Activated T-helper 1 cell treated with anti-CD3 and anti-CD28 coated beads, Interleukin-12 subunit alpha, Interleukin-12 subunit beta, Interleukin-2, Interleukin-4 antibody, amounts not matched to agents 30 ng/mL and 10 ng/mL and 1 ng/mL, durations not matched to agents 14 hours and 24 hours and 36 hours (primary cell): Measurements from ENCODE around the gene ZFYVE16. TPM values are rescaled to one million over a fixed set of nuclear protein-coding genes. Genes with fewer than 3 reads are reported as not detected.
"Not testable (repeated sequence)": the region's sequence is repeated elsewhere in the genome, so short reads cannot be mapped to it uniquely, and the experiment has no call there.

Experiments
- DNase-seq: peaks from one replicate; pipeline ENCODE4 v3.0.0; 2021; ENCODE audit warnings: low spot score
- H3K27ac Mint-ChIP-seq: one replicate; pipeline ENCODE4 v1.8.0; 2021; ENCODE audit warnings: mild to moderate bottlenecking, mixed read lengths
- H3K27me3 Mint-ChIP-seq: one replicate; pipeline ENCODE4 v1.8.0; 2022; ENCODE audit warnings: mild to moderate bottlenecking, moderate library complexity, mixed read lengths; ENCODE audit not compliant: insufficient read depth
- H3K36me3 Mint-ChIP-seq: one replicate; pipeline ENCODE4 v1.8.0; 2021; ENCODE audit warnings: low read depth, mixed read lengths
- H3K4me1 Mint-ChIP-seq: one replicate; pipeline ENCODE4 v1.8.0; 2021; ENCODE audit warnings: low read depth, mixed read lengths
- H3K4me3 Mint-ChIP-seq: one replicate; pipeline ENCODE4 v1.8.0; 2021; ENCODE audit warnings: mild to moderate bottlenecking, moderate library complexity, mixed read lengths
- H3K9me3 Mint-ChIP-seq: one replicate; pipeline ENCODE4 v1.8.0; 2021; ENCODE audit warnings: mixed read lengths
- intact Hi-C: fragments of 100-400 bp; cut with micrococcal nuclease; formaldehyde crosslinking; loops from one replicate; pipeline ENCODE4 v1.15.1; 2024
- total RNA-seq: library from RNA; stranded (reverse); gene quantifications from 2 replicates; pipeline ENCODE4 v1.2.3, GENCODE V29; 2022

The ZFYVE16 gene
- total RNA-seq, 1 donor from 2014 or later, result 10.3 TPM

DNA sequence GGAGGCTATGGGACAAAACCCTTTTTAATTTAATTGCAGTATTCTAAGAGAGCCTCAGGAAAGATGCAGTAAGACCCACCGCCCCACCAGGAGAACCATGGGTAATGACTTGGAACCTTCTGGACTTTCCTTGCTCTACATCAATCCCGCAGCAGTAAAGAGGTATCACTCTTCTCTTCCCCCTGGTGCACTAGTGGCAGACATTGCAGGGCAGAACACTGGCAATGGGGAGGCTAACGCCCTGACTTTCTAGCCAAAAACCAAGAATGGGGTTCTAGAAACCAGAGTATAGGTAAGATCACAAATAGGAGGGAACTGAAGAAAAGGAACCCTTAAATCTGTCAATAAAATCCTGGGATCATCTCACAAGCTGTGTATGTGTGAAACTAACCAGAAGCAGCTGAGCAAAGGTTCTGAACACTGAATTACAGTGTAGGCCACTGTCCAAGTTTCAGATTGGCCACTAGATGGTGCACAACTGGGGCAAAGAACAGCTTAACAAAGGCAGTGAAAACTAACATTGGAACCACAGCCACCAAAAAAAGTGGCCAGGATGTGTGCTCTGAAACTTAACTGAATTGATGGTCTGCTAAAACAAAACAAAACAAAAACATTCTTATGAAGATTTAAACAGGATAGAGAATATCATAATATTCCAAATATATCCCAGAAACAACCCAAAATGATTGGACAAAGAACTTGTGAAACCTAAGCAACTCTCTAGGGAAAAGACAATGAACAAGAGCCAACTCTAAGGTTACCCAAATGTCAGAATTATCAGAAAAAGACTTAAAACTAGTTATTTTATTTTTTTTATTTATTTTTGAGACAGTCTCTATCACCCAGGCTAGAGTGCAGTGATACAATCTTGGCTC, 73.4 kb downstream of the ZFYVE16 start:
- intact Hi-C loops, result loop anchor here (1.0 to 5.0 kb wide), 5 partner anchors 74 to 821 kb away; partner anchors contain the start of genes ZCCHC9 and ZFYVE16
- Mint-ChIP-seq H3K4me3 (no peak overlapping the region), H3K9me3 (no peaks in the 10 kb centered on the region), H3K27ac (no peak overlapping the region), H3K27me3 (peaks cover 2% of the 10 kb centered on the region), H3K4me1 (peaks cover 6% of the 10 kb centered on the region), H3K36me3 (no peaks in the 10 kb centered on the region)
- peak; percentile 11 for DNase-seq

DNA sequence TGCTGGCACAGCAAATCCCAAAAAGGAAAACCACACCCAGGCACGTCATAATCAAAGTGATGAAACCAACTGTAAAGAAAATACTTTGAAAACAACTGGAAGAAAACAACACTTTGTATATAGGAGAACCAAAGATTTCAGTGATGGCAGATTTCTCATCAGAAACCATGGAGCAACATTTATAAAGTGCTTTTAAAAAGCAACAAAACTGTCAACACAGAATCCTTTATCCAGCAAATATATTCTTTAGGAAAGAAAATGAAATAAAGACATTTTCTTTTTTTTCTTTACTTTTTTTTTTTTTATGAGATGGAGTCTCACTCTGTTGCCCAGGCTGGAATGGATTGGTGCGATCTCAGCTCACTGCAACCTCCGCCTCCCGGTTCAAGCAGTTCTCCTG, 74.7 kb downstream of the ZFYVE16 start:
- H3K4me1 Mint-ChIP-seq, result peaks cover 15% of the 10 kb centered on the region
- peaks cover 11% of the 10 kb centered on the region for H3K27me3 Mint-ChIP-seq
- no peak for DNase-seq
- peaks cover 1% of the 10 kb centered on the region for H3K36me3 Mint-ChIP-seq
- no peaks in the 10 kb centered on the region for H3K9me3 Mint-ChIP-seq
- intact Hi-C loops, result loop anchor here (5.0 kb wide), 2 partner anchors 75 to 820 kb away; partner anchors contain the start of genes ZCCHC9 and ZFYVE16
- no peak overlapping the region for H3K4me3 Mint-ChIP-seq
- no peak overlapping the region for H3K27ac Mint-ChIP-seq

DNA sequence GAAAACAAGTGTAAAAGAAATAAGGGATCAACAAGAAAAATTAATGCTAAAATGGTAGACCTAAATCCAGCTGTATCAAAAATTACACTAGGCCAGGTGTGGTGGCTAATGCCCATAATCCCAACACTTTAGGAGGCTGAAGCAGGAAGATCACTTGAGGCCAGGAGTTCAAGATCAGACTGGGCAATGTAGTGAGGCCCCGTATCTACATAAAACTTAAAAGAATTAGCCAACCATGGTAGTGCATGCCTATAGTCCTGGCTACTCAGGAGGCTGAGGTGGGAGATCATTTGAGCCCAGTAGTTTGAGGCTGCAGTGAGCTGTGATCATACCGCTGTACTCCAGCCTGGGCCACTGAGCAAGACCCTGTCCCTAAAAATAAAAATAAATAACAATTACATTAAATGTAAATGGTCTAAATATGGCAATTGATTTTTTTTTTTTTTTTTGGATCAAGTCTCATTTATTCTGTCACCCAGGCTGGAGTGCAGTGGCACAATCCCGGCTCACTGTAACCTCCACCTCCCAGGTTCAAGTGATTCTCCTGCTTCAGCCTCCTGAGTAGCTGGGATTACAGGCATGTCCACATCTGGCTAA, 75.9 kb downstream of the ZFYVE16 start:
- DNase-seq, result no peak
- no peak overlapping the region for H3K27ac Mint-ChIP-seq
- intact Hi-C loops, result loop anchor here (5.0 kb wide), 2 partner anchors 76 to 819 kb away; partner anchors contain the start of genes ZCCHC9 and ZFYVE16
- H3K4me3 Mint-ChIP-seq, result no peak overlapping the region
- peaks cover 1% of the 10 kb centered on the region for H3K36me3 Mint-ChIP-seq
- no peaks in the 10 kb centered on the region for H3K9me3 Mint-ChIP-seq
- peaks cover 17% of the 10 kb centered on the region for H3K27me3 Mint-ChIP-seq
- H3K4me1 Mint-ChIP-seq, result peaks cover 22% of the 10 kb centered on the region

DNA sequence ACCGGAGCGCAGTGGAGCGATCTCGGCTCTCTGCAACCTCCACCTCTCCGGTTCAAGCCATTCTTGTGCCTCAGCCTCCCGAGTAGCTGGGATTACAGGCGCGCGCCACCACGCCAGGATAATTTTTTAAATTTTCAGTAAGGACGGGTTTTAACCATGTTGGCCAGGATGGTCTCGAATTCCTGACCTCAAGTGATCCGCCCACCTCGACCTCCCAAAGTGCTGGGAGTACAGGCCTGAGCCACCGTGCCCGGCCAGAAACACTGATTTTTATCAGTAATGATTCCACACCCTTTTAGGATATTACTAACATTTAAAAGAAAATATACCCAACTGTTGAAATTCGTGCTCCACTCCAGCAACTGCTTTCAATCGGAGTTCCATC, 79.6 kb downstream of the ZFYVE16 start:
- peaks cover 24% of the 10 kb centered on the region for H3K27me3 Mint-ChIP-seq
- peaks cover 16% of the 10 kb centered on the region for H3K4me1 Mint-ChIP-seq
- intact Hi-C loops, result loop anchor here (5.0 kb wide), 1 partner anchor 170 kb away; no protein-coding TSS in a partner anchor
- peak overlapping the region; percentile 72 for H3K4me3 Mint-ChIP-seq
- no peak overlapping the region for H3K27ac Mint-ChIP-seq
- peaks cover 1% of the 10 kb centered on the region for H3K36me3 Mint-ChIP-seq
- DNase-seq, result no peak
- H3K9me3 Mint-ChIP-seq, result no peaks in the 10 kb centered on the region

DNA sequence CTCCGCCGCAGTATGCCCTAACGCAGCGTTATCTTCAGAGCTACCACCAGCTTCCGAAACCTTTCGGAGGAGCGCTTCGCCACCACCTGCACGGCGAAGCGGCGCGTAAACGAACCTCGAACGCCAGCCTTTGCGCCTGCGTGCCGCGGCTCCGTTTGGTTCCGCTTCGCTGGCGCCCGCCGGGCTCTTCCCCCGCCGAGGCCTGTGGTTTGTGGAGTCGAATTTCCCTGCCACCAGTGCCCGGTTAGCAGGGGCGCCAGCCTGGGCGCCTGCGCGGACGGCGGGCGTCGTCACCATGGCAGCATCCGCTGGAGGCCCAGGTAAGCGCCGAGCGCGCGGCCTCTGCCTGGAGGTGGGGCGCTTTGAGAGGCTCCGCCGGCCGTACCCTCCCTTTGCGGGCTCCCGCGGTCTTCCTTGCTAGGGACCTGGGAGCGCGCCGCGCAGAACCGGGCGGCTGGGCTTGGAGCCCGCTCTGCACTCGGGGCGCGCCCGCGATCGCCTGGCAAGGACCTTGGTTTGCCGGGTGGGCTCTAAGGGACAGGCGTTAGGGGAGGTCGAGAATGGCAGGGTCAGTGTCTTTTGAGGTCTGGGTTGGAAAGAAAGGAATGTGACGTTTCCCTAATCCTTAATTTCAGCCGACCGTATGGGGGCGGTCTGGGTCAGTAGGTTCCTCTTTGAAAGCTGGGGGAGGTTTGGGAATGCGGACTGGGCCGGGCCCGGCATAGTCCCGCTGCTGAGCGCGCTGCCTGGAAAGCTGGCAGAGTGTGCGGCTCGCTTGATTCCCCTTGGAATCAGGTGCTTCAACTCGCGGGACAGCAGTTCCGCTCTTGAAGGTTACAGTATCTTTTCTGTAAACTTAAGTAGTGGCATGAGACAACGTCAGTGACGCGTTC, 80.2 kb downstream of the ZFYVE16 start, which contains the start of gene FAM151B:
Gene FAM151B (plus strand): TSS at position 272 of the 893 bp plus-strand sequence. CDS start 24 bp downstream, at position 296.
- intact Hi-C loops, result loop anchor here (5.0 kb wide), 1 partner anchor 169 kb away; no protein-coding TSS in a partner anchor
- H3K4me3 Mint-ChIP-seq, result peak within 1 kb of the TSS; percentile 85
- no peak within 1 kb of the TSS for H3K27ac Mint-ChIP-seq
- DNase-seq, result peak; percentile 57
- H3K36me3 Mint-ChIP-seq, result peaks cover 1% of the 10 kb centered on the region
- H3K4me1 Mint-ChIP-seq, result peaks cover 16% of the 10 kb centered on the region
- peaks cover 24% of the 10 kb centered on the region for H3K27me3 Mint-ChIP-seq
- H3K9me3 Mint-ChIP-seq, result no peaks in the 10 kb centered on the region

DNA sequence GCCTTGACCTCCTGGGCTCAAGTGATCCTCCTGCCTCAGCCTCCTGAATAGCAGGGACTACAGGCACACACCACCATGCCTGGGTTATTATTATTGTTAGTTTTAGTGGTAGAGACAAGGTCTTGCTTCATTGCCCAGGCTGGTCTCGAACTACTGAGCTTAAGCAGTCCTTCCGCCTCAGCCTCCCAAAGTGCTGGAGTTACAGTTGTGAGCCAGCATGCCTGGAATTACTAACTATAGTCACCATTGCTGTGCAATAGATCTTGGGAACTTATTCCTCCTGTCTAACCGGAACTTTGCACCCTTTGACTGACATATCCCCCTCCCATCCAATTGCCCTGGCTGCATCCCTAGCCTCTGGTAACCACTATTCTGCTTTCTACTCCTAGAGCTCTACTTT, 83.4 kb downstream of the ZFYVE16 start:
- Mint-ChIP-seq H3K36me3 (peaks cover 1% of the 10 kb centered on the region), H3K4me3 (no peak overlapping the region), H3K27ac (no peak overlapping the region), H3K27me3 (peaks cover 26% of the 10 kb centered on the region), H3K9me3 (no peaks in the 10 kb centered on the region), H3K4me1 (peaks cover 16% of the 10 kb centered on the region)
- intact Hi-C loops, result no loop called here
- no peak for DNase-seq

DNA sequence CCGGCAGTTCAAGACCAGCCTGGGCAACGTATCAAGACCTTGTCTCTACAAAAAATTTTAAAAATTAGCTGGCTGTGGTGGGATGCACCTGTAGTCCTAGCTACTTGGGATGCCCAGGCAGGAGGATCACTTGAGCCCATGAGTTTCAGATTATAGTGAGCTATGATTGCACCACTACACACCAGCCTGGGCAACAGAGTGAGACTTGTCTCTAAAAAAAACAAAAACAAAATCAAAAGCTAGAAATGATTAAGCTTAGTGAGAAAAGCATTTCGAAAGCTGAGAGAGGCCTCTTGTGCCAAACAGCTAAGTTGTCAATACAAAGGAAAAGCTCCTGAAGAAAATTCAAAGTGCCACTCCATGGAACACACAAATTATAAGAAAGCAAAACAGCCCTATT, 84.9 kb downstream of the ZFYVE16 start:
- no peaks in the 10 kb centered on the region for H3K36me3 Mint-ChIP-seq
- H3K9me3 Mint-ChIP-seq, result no peaks in the 10 kb centered on the region
- intact Hi-C loops, result no loop called here
- DNase-seq, result no peak
- H3K27ac Mint-ChIP-seq, result no peak overlapping the region
- no peak overlapping the region for H3K4me3 Mint-ChIP-seq
- peaks cover 6% of the 10 kb centered on the region for H3K4me1 Mint-ChIP-seq
- H3K27me3 Mint-ChIP-seq, result peaks cover 20% of the 10 kb centered on the region

DNA sequence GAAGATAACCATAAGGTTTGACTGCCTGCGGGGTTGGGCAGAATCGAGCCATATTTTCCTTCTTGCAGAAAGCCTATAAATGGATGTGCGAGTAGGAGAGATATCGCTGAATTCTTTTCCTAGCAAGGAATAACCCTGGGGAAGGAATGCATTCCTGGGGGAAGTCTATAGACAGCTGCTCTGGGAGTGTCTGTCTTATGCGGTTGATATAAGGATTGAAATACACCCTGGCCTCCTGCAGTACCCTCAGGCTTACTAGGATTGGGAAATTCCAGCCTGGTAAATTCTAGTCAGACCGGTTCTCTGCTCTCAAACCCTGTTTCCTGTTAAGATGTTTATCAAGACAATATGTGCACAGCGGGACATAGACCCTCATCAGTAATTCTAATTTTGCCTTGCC, 85.6 kb downstream of the ZFYVE16 start:
- H3K36me3 Mint-ChIP-seq, intact Hi-C loops, H3K27ac Mint-ChIP-seq, DNase-seq, H3K9me3 Mint-ChIP-seq, H3K4me3 Mint-ChIP-seq, H3K4me1 Mint-ChIP-seq: not testable (repeated sequence)
- H3K27me3 Mint-ChIP-seq, result peaks cover 16% of the 10 kb centered on the region

DNA sequence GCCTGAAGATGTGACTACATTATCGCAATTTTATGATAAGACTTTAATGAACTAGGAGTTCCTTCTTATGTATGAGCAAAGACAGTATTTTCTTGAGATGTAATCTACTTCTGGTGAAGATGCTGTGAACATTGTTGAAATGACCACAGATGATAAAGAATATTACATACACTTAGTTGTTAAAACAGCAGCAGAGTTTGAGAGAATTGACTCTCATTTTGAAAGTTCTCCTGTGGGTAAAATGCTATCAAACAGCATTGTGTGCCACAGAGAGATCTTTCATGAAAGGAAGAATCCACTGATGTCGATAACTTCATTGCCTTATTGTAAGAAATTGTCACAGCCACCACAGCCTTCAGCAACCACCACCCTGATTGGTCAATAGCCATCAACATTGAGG, 88.0 kb downstream of the ZFYVE16 start:
- intact Hi-C loops, result no loop called here
- H3K9me3 Mint-ChIP-seq, result no peaks in the 10 kb centered on the region
- H3K27ac Mint-ChIP-seq, result no peak overlapping the region
- H3K4me3 Mint-ChIP-seq, result no peak overlapping the region
- H3K27me3 Mint-ChIP-seq, result peaks cover 8% of the 10 kb centered on the region
- no peaks in the 10 kb centered on the region for H3K4me1 Mint-ChIP-seq
- H3K36me3 Mint-ChIP-seq, result no peaks in the 10 kb centered on the region
- DNase-seq, result no peak

DNA sequence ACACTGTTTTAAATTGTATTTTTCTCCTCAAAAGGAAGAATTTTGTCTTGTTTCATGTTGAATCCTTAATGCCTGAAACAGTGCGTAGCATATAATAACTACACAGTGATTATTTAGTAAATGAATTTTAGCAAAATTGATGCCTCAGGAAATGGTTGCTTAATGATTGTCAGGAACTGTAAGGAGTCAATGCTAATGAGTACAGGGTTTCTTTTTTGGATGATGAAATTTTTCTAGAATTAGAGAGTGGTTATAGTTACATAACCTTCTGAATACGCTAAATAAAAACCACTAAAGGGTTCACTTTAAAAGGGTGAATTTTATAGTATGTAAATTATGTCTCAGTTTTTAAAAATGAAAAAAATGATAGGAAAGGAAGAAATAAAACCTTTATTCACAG, 94.9 kb downstream of the ZFYVE16 start:
- no peak for DNase-seq
- H3K9me3 Mint-ChIP-seq, result no peaks in the 10 kb centered on the region
- peaks cover 8% of the 10 kb centered on the region for H3K27me3 Mint-ChIP-seq
- H3K27ac Mint-ChIP-seq, result no peak overlapping the region
- no peaks in the 10 kb centered on the region for H3K4me1 Mint-ChIP-seq
- intact Hi-C loops, result no loop called here
- no peak overlapping the region for H3K4me3 Mint-ChIP-seq
- no peaks in the 10 kb centered on the region for H3K36me3 Mint-ChIP-seq

DNA sequence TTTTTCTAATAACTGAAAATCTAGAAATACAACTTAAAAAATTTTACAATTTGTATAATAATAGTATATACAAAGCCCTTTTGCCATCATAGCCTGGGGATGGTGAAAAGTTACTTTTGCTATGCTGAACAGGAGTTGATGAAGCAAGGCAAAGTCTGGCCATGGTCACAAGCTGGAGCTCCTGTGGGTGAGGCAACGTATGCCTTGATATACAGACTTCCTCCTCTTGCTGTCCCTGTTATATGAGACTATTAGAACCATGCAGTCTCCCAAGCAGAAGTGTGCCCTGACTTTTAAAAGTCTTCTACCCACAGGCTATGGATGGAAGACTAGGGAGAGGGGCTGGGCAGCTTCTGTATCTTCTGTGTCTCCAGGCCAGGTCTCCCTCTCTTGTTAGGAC, 95.8 kb downstream of the ZFYVE16 start:
- Mint-ChIP-seq H3K4me3 (no peak overlapping the region), H3K36me3 (no peaks in the 10 kb centered on the region), H3K27ac (no peak overlapping the region), H3K4me1 (no peaks in the 10 kb centered on the region), H3K9me3 (no peaks in the 10 kb centered on the region), H3K27me3 (peaks cover 8% of the 10 kb centered on the region)
- no peak for DNase-seq
- intact Hi-C loops, result no loop called here

DNA sequence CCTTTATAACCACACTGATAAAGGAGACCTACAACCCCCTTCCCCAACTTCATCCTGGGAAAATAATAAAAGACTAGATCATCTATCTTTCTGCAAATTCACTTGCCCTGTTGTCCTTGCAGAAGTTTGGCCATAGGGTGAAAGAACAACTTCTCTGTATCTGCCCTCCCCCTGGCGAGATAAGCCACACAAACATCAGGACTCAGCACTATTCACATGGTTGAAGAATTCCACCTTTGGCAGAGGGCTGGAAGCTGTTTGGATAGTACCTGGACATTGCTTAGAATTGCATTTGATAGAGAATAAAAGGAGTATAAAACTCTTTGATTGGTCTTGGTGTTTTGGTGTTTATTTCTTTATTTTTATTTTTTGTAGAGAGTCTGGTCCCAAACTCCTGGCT, 97.0 kb downstream of the ZFYVE16 start:
- Mint-ChIP-seq H3K9me3 (no peaks in the 10 kb centered on the region), H3K4me1 (no peaks in the 10 kb centered on the region), H3K36me3 (no peaks in the 10 kb centered on the region), H3K27me3 (peaks cover 7% of the 10 kb centered on the region), H3K27ac (no peak overlapping the region), H3K4me3 (no peak overlapping the region)
- intact Hi-C loops, result no loop called here
- no peak for DNase-seq
